Mesenchymal stem cell (in vitro differentiated cells and primary cell): Measurements from ENCODE around the gene SORCS3.

Experiments
- DNase-seq: peaks from one replicate; pipeline ENCODE4 v3.0.0-alpha.2; 2013
- H2AFZ ChIP-seq: one replicate; pipeline ENCODE4 v1.6.1; 2013; ENCODE audit warnings: low read depth, mild to moderate bottlenecking, control low read depth, inconsistent platforms, low read length, moderate library complexity
- H2AK5ac ChIP-seq: 2 replicates; pipeline ENCODE4 v1.6.1; 2013; ENCODE audit warnings: low read length, moderate library complexity, mild to moderate bottlenecking, inconsistent platforms; ENCODE audit not compliant: severe bottlenecking
- H2BK120ac ChIP-seq: one replicate; pipeline ENCODE4 v1.6.1; 2013; ENCODE audit warnings: low read depth, mild to moderate bottlenecking, inconsistent platforms, low read length, moderate library complexity
- H2BK12ac ChIP-seq, 2 experiments: one replicate each; pipeline ENCODE4 v1.6.1; 2013; ENCODE audit warnings: inconsistent platforms in 2 of 2, low read length in 2 of 2, mild to moderate bottlenecking in 2 of 2, moderate library complexity in 2 of 2, control low read depth in 1 of 2
- H2BK15ac ChIP-seq: one replicate; pipeline ENCODE4 v1.6.1; 2013; ENCODE audit warnings: mild to moderate bottlenecking, low read depth, inconsistent platforms; ENCODE audit not compliant: poor library complexity, severe bottlenecking
- H2BK5ac ChIP-seq: 2 replicates; pipeline ENCODE4 v1.6.1; 2013; ENCODE audit warnings: low read depth, mild to moderate bottlenecking, low read length, control low read depth, inconsistent platforms; ENCODE audit not compliant: poor library complexity, severe bottlenecking
- H3K14ac ChIP-seq, 2 experiments: one replicate each; pipeline ENCODE4 v1.6.1; 2013; ENCODE audit warnings: inconsistent platforms in 2 of 2, low read length in 2 of 2, control low read depth in 1 of 2, mild to moderate bottlenecking in 1 of 2, moderate library complexity in 1 of 2
- H3K18ac ChIP-seq, 2 experiments: one replicate each; pipeline ENCODE4 v1.6.1; 2013; ENCODE audit warnings: inconsistent platforms in 2 of 2, low read length in 2 of 2, control low read depth in 1 of 2, low read depth in 1 of 2, mild to moderate bottlenecking in 1 of 2
- H3K23ac ChIP-seq, 2 experiments: one replicate each; pipeline ENCODE4 v1.6.1; 2013; ENCODE audit warnings: inconsistent platforms in 2 of 2, low read length in 2 of 2, mild to moderate bottlenecking in 2 of 2, moderate library complexity in 2 of 2, control low read depth in 1 of 2
- H3K27ac ChIP-seq: 2 replicates; pipeline ENCODE4 v1.5.1; 2013; ENCODE audit warnings: mild to moderate bottlenecking, moderate library complexity, low read length, control low read depth, inconsistent platforms; ENCODE audit not compliant: poor library complexity, severe bottlenecking
- H3K27me3 ChIP-seq, 2 experiments: 2 replicates each; pipeline versions ENCODE4 v1.6.1 to v1.7.0; 2013; ENCODE audit warnings: low read length in 2 of 2, mild to moderate bottlenecking in 2 of 2, moderate library complexity in 2 of 2, control low read depth in 1 of 2, inconsistent platforms in 1 of 2; ENCODE audit not compliant: control insufficient read depth in 1 of 2, insufficient read depth in 1 of 2
- H3K36me3 ChIP-seq, 2 experiments: 2 replicates each; pipeline versions ENCODE4 v1.6.1 to v1.7.0; 2013; ENCODE audit warnings: low read length in 2 of 2, control low read depth in 1 of 2, inconsistent platforms in 1 of 2, low read depth in 1 of 2, mild to moderate bottlenecking in 1 of 2; ENCODE audit not compliant: insufficient read depth in 2 of 2, control insufficient read depth in 1 of 2
- H3K4ac ChIP-seq, 2 experiments: one replicate each; pipeline ENCODE4 v1.6.1; 2013; ENCODE audit warnings: inconsistent platforms in 2 of 2, low read length in 2 of 2, mild to moderate bottlenecking in 2 of 2, moderate library complexity in 2 of 2, control low read depth in 1 of 2, low read depth in 1 of 2
- H3K4me1 ChIP-seq: 2 replicates; pipeline ENCODE4 v1.6.1; 2013; ENCODE audit warnings: low read depth, low read length, control low read depth; ENCODE audit not compliant: control insufficient read depth, insufficient read depth
- H3K4me2 ChIP-seq: 2 replicates; pipeline ENCODE4 v1.6.1; 2013; ENCODE audit warnings: low read length, mild to moderate bottlenecking, inconsistent platforms; ENCODE audit not compliant: poor library complexity, severe bottlenecking
- H3K4me3 ChIP-seq, 2 experiments: 2 replicates each; pipeline versions ENCODE4 v1.5.1 to v1.7.0; 2013; ENCODE audit warnings: low read length in 2 of 2, mild to moderate bottlenecking in 2 of 2, control low read depth in 1 of 2, low read depth in 1 of 2; ENCODE audit not compliant: insufficient read depth in 1 of 2
- H3K79me1 ChIP-seq: replicated peaks from 2 replicates; pipeline ENCODE4 v1.6.1; 2013; ENCODE audit warnings: mild to moderate bottlenecking, control low read depth, low read length, inconsistent platforms; ENCODE audit not compliant: poor library complexity, severe bottlenecking
- H3K9ac ChIP-seq: 2 replicates; pipeline ENCODE4 v1.7.0; 2013; ENCODE audit warnings: mild to moderate bottlenecking, low read length, moderate library complexity
- H3K9me3 ChIP-seq: 2 replicates; pipeline ENCODE4 v1.7.0; 2013; ENCODE audit warnings: mild to moderate bottlenecking, low read length; ENCODE audit not compliant: control insufficient read depth
- H4K8ac ChIP-seq: one replicate; pipeline ENCODE4 v1.6.1; 2013; ENCODE audit warnings: inconsistent platforms, mild to moderate bottlenecking, low read length, moderate library complexity
- H4K91ac ChIP-seq: one replicate; pipeline ENCODE4 v1.6.1; 2013; ENCODE audit warnings: mild to moderate bottlenecking, low read length, inconsistent platforms
- WGBS: methylation state at CpG from one replicate; pipeline ENCODE4 v1.1.7; 2013; ENCODE audit warnings: mixed read lengths; 5-methylcytosine and 5-hydroxymethylcytosine counted together

The SORCS3 gene

DNA sequence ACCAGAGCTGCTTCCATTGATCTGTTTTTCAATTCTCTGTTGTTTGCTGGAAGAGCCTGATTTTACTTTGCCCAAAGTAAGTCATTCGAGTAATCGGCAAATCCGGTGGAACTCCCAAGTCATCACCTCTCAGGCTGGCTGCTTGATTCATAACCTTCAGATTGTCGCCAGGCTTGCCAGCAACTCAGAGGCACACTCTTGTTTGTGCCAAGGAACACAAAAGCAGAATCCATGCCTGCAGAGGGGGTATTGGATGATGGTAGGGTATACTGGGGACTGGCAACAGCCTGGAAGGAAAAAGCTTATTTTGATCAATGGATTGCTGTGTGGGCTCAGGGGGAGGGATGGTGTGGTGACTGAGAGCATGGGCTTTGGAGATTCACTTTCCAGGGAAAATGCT is 542.4 kb downstream of the SORCS3 start:
- no peaks in the 10 kb centered on the region for H3K36me3 ChIP-seq
- no peaks in the 10 kb centered on the region for H3K9me3 ChIP-seq
- H4K8ac ChIP-seq = no peak overlapping the region
- no peaks in the 10 kb centered on the region for H3K27me3 ChIP-seq
- no peak overlapping the region for H4K91ac ChIP-seq
- H3K18ac ChIP-seq = no peak overlapping the region
- H3K14ac ChIP-seq = no peak overlapping the region
- H2AK5ac ChIP-seq = no peak overlapping the region
- no peak for DNase-seq
- no peak overlapping the region for H3K9ac ChIP-seq
- H3K4me2 ChIP-seq = no peak overlapping the region
- H2BK120ac ChIP-seq = no peak overlapping the region
- H2BK12ac ChIP-seq = no peak overlapping the region
- H2AFZ ChIP-seq = no peak overlapping the region
- H3K4ac ChIP-seq = no peak overlapping the region
- no peak overlapping the region for H3K4me3 ChIP-seq
- no peaks in the 10 kb centered on the region for H3K79me1 ChIP-seq
- no peak overlapping the region for H2BK5ac ChIP-seq
- H3K27ac ChIP-seq = no peak overlapping the region
- no peaks in the 10 kb centered on the region for H3K4me1 ChIP-seq
- 89% methylated on average over 4 of the region's 4 CpGs for WGBS
- H3K23ac ChIP-seq = no peak overlapping the region
- H2BK15ac ChIP-seq = no peak overlapping the region

GRCh38 chr10:105185161-105185560 is 544.1 kb downstream of the SORCS3 start:
- 50% methylated on average over 1 of the region's 4 CpGs for WGBS
- no peak overlapping the region for H3K23ac ChIP-seq
- no peak overlapping the region for H3K27ac ChIP-seq
- no peaks in the 10 kb centered on the region for H3K79me1 ChIP-seq
- H2BK15ac ChIP-seq = no peak overlapping the region
- H3K27me3 ChIP-seq = no peaks in the 10 kb centered on the region
- no peak for DNase-seq
- H3K18ac ChIP-seq = no peak overlapping the region
- no peak overlapping the region for H2BK5ac ChIP-seq
- no peak overlapping the region for H4K8ac ChIP-seq
- no peak overlapping the region for H2BK120ac ChIP-seq
- no peak overlapping the region for H3K9ac ChIP-seq
- H3K14ac ChIP-seq = no peak overlapping the region
- no peaks in the 10 kb centered on the region for H3K4me1 ChIP-seq
- no peaks in the 10 kb centered on the region for H3K36me3 ChIP-seq
- no peak overlapping the region for H4K91ac ChIP-seq
- H2AFZ ChIP-seq = no peak overlapping the region
- no peak overlapping the region for H2AK5ac ChIP-seq
- H3K4me3 ChIP-seq = no peak overlapping the region
- H3K4me2 ChIP-seq = no peak overlapping the region
- H2BK12ac ChIP-seq = no peak overlapping the region
- no peaks in the 10 kb centered on the region for H3K9me3 ChIP-seq
- no peak overlapping the region for H3K4ac ChIP-seq

- no peak overlapping the region for H3K4ac ChIP-seq
- 90% methylated on average over 3 of the region's 3 CpGs for WGBS
- DNase-seq = no peak
Measured at GRCh38 chr10:105187243-105187642, 546.2 kb downstream of the SORCS3 start.

DNA sequence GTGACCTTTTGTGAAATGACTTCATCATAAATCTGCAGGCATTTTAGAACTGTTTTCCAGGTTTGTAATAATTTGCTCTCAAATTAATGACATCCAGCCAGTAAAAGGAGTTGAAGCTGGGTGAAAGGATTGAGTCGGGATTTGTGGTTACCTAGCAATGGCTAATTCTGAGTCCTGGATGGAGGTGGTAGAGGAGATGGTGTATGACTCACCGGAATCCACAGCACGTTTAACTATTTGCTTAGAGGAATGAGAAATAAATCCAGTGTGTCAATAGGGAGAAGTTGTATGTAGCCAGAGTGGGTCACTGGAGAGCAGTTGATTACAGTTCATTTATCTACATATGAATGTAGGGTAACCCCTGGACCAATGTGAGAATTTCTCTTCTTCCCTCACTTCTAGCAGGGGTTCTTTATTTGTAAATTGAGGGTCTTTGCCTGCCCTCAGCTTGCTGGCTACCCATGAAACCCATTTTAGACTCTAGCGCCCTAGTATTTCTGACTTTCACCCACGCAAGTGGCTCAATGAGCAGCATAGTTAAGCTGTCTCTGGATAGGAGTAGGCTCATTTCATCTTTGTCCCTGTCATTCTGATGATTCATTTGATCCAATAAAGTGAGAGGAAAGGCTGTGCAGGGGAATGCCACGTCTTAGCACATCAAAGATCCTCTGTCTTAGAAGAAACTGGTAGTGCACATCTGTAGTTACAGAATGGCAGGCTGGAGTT is 547.8 kb downstream of the SORCS3 start:
- H4K91ac ChIP-seq = no peak overlapping the region
- no peak overlapping the region for H4K8ac ChIP-seq
- H2AFZ ChIP-seq = no peak overlapping the region
- no peak overlapping the region for H3K4me2 ChIP-seq
- H3K9me3 ChIP-seq = no peaks in the 10 kb centered on the region
- no peak overlapping the region for H3K18ac ChIP-seq
- no peak overlapping the region for H3K9ac ChIP-seq
- H2AK5ac ChIP-seq = no peak overlapping the region
- H3K14ac ChIP-seq = no peak overlapping the region
- H3K79me1 ChIP-seq = no peaks in the 10 kb centered on the region
- WGBS = 58% methylated on average over 6 of the region's 6 CpGs
- H3K36me3 ChIP-seq = no peaks in the 10 kb centered on the region
- no peak overlapping the region for H3K4me3 ChIP-seq
- no peak overlapping the region for H2BK5ac ChIP-seq
- no peak overlapping the region for H2BK120ac ChIP-seq
- H2BK15ac ChIP-seq = no peak overlapping the region
- no peaks in the 10 kb centered on the region for H3K27me3 ChIP-seq
- no peak overlapping the region for H3K27ac ChIP-seq
- H2BK12ac ChIP-seq = no peak overlapping the region
- H3K4ac ChIP-seq = no peak overlapping the region
- H3K4me1 ChIP-seq = no peaks in the 10 kb centered on the region
- no peak overlapping the region for H3K23ac ChIP-seq
- DNase-seq = no peak

More at GRCh38 chr10:105187243-105187642, 546.2 kb downstream of the SORCS3 start:
- no peak overlapping the region for H3K9ac ChIP-seq
- H3K27me3 ChIP-seq = no peaks in the 10 kb centered on the region
- H3K14ac ChIP-seq = no peak overlapping the region
- H3K9me3 ChIP-seq = no peaks in the 10 kb centered on the region
- no peak overlapping the region for H3K23ac ChIP-seq
- no peak overlapping the region for H2BK120ac ChIP-seq
- H3K79me1 ChIP-seq = no peaks in the 10 kb centered on the region
- H2BK5ac ChIP-seq = no peak overlapping the region
- H3K4me3 ChIP-seq = no peak overlapping the region
- no peak overlapping the region for H4K91ac ChIP-seq
- H2BK15ac ChIP-seq = no peak overlapping the region
- H2BK12ac ChIP-seq = no peak overlapping the region
- H3K18ac ChIP-seq = no peak overlapping the region
- no peak overlapping the region for H3K4me2 ChIP-seq
- no peak overlapping the region for H3K27ac ChIP-seq
- H2AK5ac ChIP-seq = no peak overlapping the region
- H3K4me1 ChIP-seq = no peaks in the 10 kb centered on the region
- H4K8ac ChIP-seq = no peak overlapping the region
- no peak overlapping the region for H2AFZ ChIP-seq
- no peaks in the 10 kb centered on the region for H3K36me3 ChIP-seq
